HG02759 (cell line): ENCODE results near the gene KCNIP4.

ENCODE experiments used
- ATAC-seq: cut with Tn5 transposase; IDR thresholded peaks from one replicate; pipeline ENCODE4 v1.9.1; 2021; ENCODE audit warnings: mild to moderate bottlenecking, moderate library complexity; ENCODE audit not compliant: unreplicated experiment

The KCNIP4 gene

DNA sequence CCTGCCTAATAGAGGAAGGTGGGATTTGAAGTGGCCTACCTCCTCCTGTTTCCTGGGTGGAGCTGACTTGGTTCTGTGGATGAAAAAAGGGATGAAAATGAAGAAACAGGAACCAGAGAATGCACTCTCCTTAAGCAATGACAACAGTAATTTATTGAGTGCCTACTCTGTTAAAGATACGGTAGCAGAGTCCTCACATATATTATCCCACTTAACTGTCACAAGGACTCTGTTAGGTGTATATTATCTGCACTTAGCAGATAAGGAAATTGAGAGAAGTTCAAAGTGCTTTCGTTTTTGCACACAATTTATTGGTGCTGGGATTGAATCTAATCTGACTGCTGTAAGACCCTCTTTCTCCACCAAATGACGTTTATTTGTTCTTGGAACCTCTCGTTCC lies 947.1 kb downstream of the KCNIP4 start:
- no peak for ATAC-seq

DNA sequence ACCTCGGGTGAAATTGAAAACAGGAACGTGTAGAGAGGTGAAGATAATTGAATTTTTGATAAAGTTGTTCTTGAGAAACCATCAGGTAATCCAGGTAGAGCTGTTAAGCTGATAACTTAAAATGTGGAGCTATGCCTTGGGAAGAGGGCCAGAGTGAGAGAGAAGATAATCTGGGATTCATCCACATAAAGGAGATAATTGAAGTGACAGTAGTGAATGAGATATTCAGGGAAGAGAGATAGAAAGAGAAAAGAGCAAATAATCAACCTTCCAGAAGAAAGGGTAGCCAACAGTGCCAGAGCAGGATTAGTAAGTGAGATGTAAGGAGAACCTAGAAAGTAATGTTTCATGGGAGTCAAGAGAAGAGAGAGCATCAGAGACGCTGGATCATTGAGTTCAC lies 950.7 kb downstream of the KCNIP4 start:
- ATAC-seq, result no peak

DNA sequence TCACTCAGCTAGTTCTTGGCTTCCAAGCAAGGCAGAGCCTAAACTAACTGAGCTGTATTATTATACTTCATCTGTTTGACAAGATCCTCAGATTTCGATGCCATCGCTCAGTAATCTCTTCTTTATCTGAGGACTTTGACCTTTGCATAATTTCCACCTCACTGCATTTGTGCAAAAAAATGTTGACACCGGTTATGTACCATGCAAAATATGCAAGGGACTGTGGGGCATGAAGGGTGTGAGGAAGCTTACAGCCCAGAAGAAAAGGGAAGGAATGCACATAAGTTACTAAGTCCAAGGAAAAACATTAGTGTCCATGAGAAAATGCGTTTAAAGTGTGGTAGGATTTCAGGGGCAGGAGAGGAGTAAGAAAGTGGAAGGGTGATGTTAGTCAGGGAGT lies 953.0 kb downstream of the KCNIP4 start:
- no peak for ATAC-seq

DNA sequence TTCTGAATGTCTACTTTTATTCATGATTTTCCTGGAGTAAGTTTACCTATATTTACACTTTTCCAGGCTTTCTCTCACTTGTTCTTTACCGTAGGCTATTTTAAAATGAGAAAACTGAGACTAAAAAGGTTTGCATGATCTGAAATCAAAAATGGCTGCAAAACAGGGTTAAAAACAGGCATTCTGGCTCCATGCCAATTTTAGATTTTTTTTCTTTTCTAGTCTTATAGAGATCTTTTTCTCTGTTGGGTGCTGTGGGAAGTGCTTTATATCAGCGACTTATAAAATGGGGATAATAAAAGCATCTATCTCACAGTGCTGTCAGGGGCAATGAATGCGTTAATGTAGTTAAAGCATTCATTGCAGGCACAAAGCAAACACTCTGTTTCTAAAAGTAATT lies 953.6 kb downstream of the KCNIP4 start:
- no peak for ATAC-seq

DNA sequence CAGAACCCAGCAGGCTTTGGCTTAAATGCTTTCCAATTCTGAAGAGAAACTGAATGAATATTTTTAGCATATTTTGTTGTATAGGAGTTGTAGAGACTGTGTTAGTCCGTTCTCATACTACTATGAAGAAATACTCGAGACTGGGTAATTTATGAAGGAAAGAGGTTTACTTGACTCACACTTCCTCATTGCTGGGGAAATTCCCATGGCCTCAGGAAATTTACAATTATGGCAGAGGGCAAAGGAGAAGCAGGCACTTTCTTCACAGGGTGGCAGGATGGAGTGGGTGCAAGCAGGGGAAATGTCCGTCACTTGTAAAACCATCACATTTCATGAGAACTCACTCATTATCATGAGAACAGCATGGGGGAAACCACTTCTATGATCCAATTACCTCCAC lies 956.6 kb downstream of the KCNIP4 start:
- no peak for ATAC-seq

DNA sequence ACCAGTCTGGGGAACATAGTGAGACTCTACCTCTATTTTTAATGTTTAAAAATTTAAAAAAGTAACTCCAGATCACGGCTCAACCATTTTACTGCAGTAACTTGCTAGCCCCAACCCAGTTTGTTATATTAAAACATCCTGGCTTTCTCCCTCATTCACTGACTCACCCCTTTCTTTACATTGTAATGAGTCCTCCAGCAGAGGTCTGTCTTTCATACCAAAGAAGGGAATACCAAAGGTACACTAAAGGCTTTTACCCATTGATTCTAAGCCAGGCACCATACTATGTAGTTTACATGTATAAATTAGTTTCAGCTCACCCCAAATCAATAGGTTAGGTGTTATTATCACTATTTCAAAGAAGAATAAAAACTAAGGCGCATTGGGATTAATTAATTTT lies 961.4 kb downstream of the KCNIP4 start:
- no peak for ATAC-seq

DNA sequence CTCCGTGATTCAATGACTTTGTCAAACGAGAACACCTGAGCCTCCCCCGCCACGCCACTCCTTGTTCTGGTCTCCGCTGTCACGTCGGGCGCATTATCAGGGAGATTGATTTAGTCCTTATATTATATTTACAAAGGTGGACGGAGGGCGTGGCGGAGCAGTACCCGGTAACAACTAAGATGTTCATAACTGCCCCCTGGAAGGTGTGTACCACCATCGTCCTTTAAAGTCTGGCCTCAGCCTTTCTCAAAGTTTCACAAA lies 964.1 kb downstream of the KCNIP4 start:
- no peak for ATAC-seq

DNA sequence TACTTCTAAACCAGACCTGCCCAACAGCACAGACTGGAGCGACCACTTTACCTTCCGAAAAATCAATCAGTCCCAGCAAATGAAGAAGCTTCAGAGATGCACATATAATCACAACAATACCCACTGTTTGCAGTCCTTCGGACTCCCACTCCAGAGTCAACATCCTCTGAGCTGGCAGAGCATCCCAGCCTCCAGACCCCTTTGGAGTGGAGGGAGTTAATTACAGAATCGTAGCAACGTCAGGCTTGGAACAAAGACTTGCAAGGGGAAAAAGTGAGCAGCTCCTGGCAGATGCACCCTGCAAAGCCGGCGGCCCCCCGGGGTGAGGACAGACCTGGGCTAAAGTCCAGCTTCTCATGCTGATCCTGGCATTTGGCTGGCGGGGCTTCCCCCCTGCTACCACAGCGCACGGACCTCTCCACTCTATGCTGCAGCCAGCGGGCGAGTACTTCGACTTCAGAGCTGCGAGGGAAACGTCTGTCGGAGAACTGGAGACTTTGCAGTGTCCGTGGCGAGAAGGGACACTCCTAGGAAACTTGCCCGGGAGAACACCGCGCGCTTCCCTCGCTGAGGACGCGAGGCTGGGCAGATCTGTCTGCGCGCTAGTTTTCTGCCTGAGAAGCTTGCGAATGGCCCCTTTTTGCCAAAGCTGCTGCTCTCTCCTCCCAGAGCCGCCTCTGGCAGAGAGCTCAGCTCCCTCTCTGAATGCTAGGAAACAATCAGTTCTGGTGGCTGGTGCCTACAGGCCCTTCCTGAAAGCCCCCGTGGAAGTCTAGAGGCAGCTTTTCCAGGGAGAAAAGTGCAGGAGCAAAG lies 964.6 kb downstream of the KCNIP4 start:
- ATAC-seq, result no peak

DNA sequence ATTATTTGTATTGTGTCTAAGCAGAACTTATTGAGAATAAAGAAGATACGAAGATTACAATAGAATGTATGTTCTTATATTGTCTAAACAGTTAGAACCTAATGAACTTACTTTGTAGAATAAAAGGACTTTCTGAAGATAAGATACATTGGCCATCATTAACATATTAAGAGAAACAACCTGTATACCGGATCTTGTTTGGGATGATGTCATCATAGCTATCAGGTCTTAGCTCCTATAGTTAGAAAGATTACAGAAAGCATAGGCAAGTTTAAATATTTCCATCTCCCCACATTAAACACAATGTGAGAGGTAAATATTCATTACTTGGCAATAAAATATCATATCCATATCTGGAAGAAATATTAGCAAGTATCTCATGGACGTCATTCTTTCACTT lies 966.0 kb downstream of the KCNIP4 start:
- ATAC-seq, result no peak

DNA sequence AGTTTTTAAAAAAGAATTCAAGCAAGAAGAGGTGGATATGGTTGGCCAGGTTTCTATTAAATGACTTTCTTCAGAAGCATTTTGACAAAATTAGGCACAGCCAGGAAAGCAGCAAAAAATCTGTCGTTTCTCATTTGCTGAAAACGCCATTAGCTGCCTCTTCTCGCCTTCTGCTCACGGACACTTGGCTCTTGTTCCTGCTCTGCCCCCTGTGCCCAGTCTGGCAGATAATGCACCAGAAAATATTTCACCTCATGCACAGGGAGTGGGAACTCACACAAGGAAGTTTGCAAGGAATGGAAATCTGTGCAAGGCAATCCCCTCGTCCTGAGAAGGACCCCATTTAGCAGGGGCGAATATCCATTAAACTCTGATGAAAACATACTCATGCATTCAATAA lies 988.3 kb downstream of the KCNIP4 start:
- ATAC-seq, result no peak

DNA sequence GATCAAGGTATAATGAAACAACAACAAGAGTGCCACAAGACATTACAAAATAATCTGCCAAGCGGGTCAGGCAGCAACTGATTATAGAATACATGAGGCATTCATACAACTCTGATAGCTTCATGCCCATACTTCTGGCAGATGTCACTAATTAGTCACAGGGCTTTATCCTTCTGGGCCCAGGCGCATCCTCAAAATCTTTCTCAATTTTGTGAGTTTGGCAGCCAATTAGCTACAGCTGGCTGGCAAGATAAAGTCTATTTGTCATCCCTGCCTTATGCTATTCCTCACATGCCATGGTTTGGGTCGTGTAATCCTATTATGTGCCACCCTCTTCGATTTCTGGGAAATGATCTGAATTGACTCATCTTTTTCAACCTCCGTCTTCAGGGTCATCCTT lies 994.0 kb downstream of the KCNIP4 start:
- no peak for ATAC-seq

DNA sequence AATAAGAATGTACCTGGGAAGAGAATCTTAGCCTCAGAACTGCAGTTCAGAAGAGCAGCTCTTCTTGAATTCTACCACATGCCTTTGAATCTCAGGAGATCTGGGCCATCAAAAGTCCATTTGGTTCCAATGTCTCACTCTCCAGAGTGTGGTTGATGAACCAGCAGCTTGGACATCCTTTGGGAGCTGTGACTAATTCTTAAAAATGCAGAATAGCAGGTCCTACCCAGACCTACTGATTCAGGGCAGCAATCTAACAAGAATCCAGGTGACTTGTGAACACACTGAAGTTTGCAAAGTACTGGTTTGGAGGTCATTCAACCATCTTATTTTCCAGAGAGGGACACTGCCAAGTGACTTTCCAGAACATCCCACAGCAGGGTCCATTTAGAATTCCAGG lies 1003.6 kb downstream of the KCNIP4 start:
- no peak for ATAC-seq

DNA sequence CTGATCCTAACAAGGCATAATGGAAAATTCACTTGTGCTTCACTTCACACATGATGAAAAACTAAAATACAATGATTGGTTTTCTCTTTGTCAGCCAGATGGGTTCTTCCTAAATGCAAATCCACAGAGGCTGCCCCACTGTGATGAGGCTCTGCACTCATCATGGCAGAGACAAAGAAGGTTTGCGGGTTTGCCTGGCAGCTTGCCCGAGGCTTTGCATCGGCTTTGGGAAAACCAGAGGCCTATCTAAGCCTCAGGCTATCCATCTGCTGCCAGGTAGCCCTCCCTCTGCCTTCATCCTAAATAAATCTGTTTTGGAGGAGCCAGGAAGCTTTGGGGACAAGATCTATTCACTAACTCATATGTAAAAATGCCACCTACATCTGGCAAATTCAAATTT lies 1004.1 kb downstream of the KCNIP4 start:
- ATAC-seq, result no peak

DNA sequence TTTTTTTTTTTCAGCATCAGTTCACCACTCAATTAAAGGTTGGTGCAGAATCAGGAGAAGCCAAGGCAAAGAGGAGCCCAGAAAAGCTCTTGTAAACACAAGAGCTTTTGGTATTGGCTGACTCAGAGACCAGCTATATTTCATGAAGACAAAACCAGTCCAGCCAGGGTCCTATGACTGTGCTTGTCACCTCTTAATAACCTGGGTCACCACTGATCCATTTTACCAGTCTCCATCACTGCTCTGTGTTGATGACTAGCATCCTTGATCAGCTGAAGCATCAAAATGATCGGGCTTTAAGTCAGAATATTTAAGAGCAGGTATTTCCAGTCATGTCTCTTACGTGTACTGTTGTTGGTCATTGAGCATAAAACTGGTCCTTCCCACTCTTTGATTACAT lies 1010.4 kb downstream of the KCNIP4 start:
- ATAC-seq, result no peak

DNA sequence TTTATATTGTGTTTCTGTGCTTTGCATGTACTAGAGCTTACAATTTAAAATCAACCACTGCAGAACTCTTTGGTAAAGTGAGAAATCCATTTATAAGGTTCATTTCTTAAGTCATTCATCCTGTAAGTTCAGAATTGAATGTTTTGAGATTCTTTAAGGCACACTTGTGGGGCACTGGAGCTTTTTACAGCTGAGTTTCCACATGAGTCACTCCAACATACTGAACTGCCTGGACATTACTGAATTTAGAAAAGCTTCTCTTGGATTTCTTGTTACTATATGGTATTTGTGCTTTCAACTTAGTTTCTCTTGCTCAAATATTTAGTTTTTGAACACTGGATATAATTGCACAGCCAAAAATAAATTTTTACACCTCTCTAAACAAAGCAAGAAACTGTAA lies 1022.0 kb downstream of the KCNIP4 start:
- no peak for ATAC-seq

DNA sequence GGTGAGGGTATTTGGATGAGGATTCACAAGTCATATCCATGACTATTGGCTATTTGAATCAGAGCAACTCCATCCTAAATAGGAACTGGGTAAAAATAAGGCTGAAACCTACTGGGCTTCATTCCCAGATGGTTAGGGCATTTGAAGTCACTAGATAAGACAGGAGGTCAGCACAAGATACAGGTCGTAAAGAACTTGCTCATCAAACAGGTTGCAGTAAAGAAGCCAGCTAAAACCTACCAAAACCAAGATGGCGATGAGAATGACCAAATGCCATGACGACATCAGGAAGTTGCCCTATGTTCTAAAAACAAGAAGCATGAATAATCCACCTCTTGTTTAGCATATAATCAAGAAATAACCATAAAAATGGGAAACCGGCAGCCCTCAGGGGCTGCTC lies 1023.4 kb downstream of the KCNIP4 start:
- ATAC-seq, result no peak

DNA sequence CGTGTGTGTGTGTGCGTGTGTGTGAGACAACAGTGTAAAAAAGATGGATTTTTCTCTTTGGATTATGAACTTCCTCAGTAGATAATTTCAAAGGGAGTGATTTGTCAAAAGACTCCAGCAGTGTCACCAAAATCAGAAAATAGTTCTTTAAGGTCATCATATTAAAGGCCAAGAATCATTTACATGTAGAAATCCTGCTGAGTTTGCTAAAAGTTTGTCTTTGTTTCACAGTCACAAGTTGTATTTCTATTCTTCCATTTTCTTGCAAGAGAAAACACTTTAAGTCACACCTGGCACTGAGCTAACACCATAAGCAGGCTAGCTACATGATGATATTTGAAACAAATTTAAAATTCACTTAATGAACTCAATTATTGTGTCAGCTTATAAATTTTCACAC lies 1025.6 kb downstream of the KCNIP4 start:
- ATAC-seq, result no peak

DNA sequence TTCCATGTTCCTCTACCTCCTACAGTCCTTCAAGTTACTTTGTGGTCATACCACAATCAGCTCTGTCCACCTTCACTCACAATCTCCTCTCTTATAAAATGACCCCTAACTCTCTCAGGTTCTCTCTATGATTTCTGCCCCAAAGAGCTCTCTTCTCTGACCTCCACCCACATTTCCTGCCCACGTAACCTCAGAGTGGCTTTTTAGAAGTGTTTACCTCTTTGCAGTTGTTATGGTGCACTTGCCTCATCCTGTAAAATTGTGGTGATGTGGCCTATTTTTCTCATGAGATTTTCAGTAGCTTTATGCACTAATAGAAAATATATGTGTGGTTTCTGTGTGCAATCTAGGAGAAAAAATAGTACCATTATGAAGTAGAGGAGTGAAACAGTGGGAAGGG lies 1032.5 kb downstream of the KCNIP4 start:
- ATAC-seq, result no peak

DNA sequence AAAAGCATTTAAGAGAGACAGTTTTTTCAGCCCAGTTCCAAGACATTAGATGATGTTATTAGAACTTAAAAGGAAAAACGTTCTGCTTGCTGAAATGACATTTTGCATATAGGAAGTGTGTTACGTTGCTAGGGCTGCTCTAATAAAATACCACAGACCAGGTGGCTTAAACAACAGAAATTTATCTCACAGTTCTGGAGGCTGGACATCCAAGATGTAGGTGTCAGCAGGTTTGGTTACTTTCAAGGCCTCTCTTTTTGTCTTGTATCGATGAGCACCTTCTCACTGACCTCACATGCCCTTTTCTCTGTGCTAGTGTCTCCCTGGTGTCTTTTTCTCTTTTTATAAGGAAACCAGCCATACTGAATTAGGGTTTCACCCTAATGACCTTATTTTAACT lies 1043.6 kb downstream of the KCNIP4 start:
- ATAC-seq, result no peak

DNA sequence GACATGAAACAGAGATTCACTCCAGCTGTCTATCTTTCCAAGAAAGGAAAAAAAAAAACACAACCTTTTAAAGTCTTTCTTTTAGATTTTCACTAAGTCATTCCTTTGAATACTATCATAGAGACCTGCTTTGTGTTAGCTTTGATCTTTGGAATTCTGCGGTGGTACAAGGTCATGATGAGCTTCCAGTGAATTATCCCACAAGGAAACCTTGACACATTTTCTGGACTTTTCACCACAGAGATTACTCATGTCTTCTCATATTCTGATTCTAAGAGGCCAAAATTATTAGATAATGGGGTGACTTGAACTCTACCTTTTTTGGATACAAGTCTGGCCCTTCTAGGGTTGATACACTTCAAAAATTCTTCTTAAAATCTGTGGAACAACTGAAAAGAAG lies 1046.7 kb downstream of the KCNIP4 start:
- no peak for ATAC-seq

DNA sequence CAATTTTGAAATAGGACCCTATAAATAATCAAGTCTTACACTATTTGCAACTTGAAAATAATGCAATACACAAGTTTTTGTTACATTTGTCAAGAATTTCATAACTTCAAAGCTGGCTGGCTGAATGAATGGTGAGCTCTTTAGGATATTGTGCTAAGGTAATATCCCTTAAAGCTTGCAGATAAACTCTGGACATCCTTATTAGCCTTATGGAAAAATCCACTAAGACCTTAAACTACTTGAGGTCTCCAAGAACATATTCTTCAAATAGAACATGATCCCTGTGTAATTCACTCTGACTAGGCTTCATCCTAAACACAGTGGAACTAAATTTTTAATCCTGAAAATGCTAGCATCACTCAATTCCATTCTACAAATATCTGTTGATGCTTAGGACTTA lies 1049.0 kb downstream of the KCNIP4 start:
- no peak for ATAC-seq

DNA sequence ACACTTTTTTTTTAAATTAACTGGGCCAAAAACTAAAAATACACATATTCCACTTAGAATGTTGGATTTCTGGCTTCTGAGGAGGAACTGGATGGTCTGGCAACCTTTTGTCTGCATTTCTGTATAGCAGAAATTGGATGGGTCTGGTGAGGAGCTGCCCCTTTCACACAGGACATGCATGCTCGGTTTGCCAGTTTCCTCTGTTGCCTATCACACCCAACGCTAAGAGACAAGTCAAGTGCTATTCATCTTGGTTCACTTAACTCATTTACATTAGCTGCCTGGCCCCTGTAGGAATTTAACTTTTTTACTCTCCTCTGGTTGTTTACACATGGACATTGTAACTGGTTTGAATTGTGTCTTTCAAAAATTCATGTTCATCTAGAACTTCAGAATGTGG lies 1052.6 kb downstream of the KCNIP4 start:
- ATAC-seq, result no peak

DNA sequence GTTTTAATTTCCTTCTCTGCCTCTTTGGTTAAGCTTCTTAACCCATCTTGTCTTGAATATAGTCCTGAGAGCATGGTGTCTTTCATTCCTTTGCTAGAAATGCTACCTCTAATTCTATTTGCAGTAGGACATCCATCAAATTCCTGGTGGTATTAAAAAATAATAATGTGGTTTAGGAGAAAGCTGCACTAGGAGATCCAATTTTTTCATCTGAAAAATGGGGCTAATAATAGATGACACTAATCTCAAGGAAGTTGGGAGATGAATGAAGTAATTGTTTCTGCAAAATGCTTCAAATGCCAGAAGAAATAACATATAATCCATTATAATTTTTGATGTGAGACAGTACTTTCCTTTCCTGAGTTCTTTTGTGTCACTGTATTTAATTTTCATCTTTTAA lies 1053.4 kb downstream of the KCNIP4 start:
- no peak for ATAC-seq

DNA sequence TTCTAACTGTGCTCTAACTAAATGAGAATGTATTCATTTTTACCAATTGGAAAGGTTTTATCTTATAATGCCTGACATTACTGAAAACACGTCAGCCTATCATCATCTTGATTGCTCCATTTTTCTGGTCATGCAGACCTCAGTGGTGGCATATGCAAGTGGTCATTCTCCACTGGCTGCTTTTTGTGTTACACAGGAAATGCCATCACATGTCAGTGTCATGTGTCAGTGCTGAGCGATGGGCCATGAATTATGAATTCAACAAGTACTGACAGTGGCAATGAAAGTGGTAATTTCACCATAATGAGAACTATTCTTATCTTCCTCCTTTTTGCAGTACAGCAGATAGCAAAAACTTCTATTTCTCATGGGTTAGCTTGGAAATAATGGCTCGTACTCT lies 1057.8 kb downstream of the KCNIP4 start:
- ATAC-seq, result no peak
